ENCODE results near the gene BCAS3. TPM values are rescaled to one million over a fixed set of nuclear protein-coding genes. Genes with fewer than 3 reads are reported as not detected.
"Not testable (repeated sequence)": the region's sequence is repeated elsewhere in the genome, so short reads cannot be mapped to it uniquely, and the experiment has no call there.

BCAS3 gene
- total RNA-seq, 2 donors from 2014 or later: 28.0 to 37.7 TPM

GRCh38 chr17:61429274-61429673 is 751.6 kb downstream of the BCAS3 start:
- H3K27me3 Mint-ChIP-seq (ENCODE audit: insufficient read depth): peaks cover 19% of the 10 kb centered on the region

GRCh38 chr17:61429831-61430230 is 752.2 kb downstream of the BCAS3 start:
- H3K27me3 ChIP-seq (ENCODE audit: control insufficient read depth, insufficient read depth, low read length, poor library complexity, severe bottlenecking); H3K27ac ChIP-seq (ENCODE audit: low read depth, low read length); H3K36me3 ChIP-seq (ENCODE audit: control insufficient read depth, insufficient read depth, low read length); DNase-seq; H3K9me3 ChIP-seq (ENCODE audit: control insufficient read depth, low read length); H3K4me1 ChIP-seq (ENCODE audit: control insufficient read depth, insufficient read depth, low read length); H3K9ac ChIP-seq (ENCODE audit: extremely low read depth, low read length, poor library complexity, severe bottlenecking); H3K4me3 ChIP-seq (ENCODE audit: low read length); H3K9me3 Mint-ChIP-seq; H3K36me3 Mint-ChIP-seq (ENCODE audit: low read depth); H3K4me1 Mint-ChIP-seq; H3K4me3 Mint-ChIP-seq; H3K27ac Mint-ChIP-seq: not testable (repeated sequence)
- peaks cover 19% of the 10 kb centered on the region for H3K27me3 Mint-ChIP-seq (ENCODE audit: insufficient read depth)
- 93 to 96% methylated on average over 5 to 6 of the region's 6 CpGs for WGBS, 2 experiments (ENCODE audit: insufficient coverage in 1 of 2, insufficient read length in 1 of 2)

More at GRCh38 chr17:61429274-61429673, 751.6 kb downstream of the BCAS3 start:
- Histone ChIP-seq H3K4me3 (ENCODE audit: low read length) (no peak overlapping the region), H3K4me1 (ENCODE audit: control insufficient read depth, insufficient read depth, low read length) (no peaks in the 10 kb centered on the region), H3K27me3 (ENCODE audit: control insufficient read depth, insufficient read depth, low read length, poor library complexity, severe bottlenecking) (peaks cover 3% of the 10 kb centered on the region), H3K36me3 (ENCODE audit: control insufficient read depth, insufficient read depth, low read length) (no peaks in the 10 kb centered on the region), H3K27ac (ENCODE audit: low read depth, low read length) (no peak overlapping the region), H3K9me3 (ENCODE audit: control insufficient read depth, low read length) (no peaks in the 10 kb centered on the region), H3K9ac (ENCODE audit: extremely low read depth, low read length, poor library complexity, severe bottlenecking) (no peak overlapping the region)
- no peak overlapping the region for H3K4me3 Mint-ChIP-seq
- H3K27ac Mint-ChIP-seq: no peak overlapping the region
- no peaks in the 10 kb centered on the region for H3K9me3 Mint-ChIP-seq
- H3K4me1 Mint-ChIP-seq: no peaks in the 10 kb centered on the region
- 85 to 86% methylated on average over 1 of the region's 1 CpG for WGBS, 2 experiments (ENCODE audit: insufficient coverage in 1 of 2, insufficient read length in 1 of 2)
- no peaks in the 10 kb centered on the region for H3K36me3 Mint-ChIP-seq (ENCODE audit: low read depth)
- DNase-seq: no peak
- TF ChIP-seq CTCF (conservative IDR thresholded peaks at IDR 0.05): no peak

DNA sequence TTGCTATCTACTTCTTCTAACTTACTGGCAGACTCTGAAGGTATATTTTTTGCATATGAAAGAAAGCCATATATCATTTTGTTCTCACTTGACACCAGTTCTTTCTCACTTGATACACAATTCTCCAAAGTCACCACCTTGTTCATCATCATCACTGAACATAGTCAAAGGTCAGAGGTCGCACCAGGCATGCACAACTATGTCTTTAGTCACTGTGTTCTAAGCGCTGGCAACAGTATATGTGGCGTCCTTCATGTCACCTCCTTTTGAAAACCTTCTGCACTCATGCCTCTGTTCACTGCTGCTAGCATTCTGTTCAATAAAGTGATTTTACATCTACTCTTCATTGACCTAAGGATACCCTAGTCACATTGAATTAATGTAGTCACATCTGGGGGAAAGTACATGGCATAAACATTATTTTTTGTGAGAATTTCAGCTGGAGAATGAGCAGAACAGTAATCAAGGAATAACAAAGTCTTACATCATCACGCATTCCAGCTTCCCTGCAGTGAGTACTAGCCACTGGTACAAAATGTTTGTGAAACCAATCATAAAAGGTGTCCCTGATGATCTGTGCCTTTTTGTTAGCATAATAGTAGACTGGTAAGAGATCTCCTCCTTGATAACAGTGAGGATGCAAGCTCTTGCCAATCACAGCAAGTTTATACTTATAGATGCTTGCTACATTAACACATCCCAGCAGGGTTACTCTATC is 754.1 kb downstream of the BCAS3 start:
- no peaks in the 10 kb centered on the region for H3K27me3 ChIP-seq (ENCODE audit: control insufficient read depth, insufficient read depth, low read length, poor library complexity, severe bottlenecking)
- Mint-ChIP-seq H3K36me3 (ENCODE audit: low read depth) (no peaks in the 10 kb centered on the region), H3K9me3 (no peaks in the 10 kb centered on the region), H3K4me3 (no peak overlapping the region), H3K27ac (no peak overlapping the region), H3K4me1 (no peaks in the 10 kb centered on the region), H3K27me3 (ENCODE audit: insufficient read depth) (peaks cover 25% of the 10 kb centered on the region)
- no peaks in the 10 kb centered on the region for H3K4me1 ChIP-seq (ENCODE audit: control insufficient read depth, insufficient read depth, low read length)
- H3K9me3 ChIP-seq (ENCODE audit: control insufficient read depth, low read length): no peaks in the 10 kb centered on the region
- H3K9ac ChIP-seq (ENCODE audit: extremely low read depth, low read length, poor library complexity, severe bottlenecking): no peak overlapping the region
- H3K36me3 ChIP-seq (ENCODE audit: control insufficient read depth, insufficient read depth, low read length): no peaks in the 10 kb centered on the region
- no peak overlapping the region for H3K4me3 ChIP-seq (ENCODE audit: low read length)
- H3K27ac ChIP-seq (ENCODE audit: low read depth, low read length): no peak overlapping the region
- 87 to 88% methylated on average over 4 of the region's 4 CpGs for WGBS, 2 experiments (ENCODE audit: insufficient coverage in 1 of 2, insufficient read length in 1 of 2)
- peak; percentile 29 for DNase-seq
- TF ChIP-seq CTCF (conservative IDR thresholded peaks at IDR 0.05): no peak

DNA sequence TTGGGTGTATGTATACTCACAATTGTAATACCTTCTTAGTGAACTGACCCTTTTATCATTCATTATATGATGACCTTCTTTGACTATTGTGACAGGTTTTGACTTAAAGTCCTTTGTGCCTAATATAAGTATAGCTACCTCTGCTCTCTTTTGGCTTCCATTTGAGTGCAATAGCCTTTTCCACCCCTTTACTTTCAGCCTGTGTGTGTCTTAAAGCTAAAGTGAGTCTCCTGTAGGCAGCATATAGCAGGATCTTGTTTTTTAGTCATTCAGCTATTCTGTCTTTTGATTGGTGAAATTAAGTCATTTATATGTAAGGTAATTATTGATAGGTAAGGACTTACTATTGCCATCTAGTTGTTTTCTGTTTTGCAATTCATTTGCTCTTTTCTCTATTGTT is 758.6 kb downstream of the BCAS3 start:
- Histone ChIP-seq H3K9me3 (ENCODE audit: control insufficient read depth, low read length) (peaks cover 4% of the 10 kb centered on the region), H3K36me3 (ENCODE audit: control insufficient read depth, insufficient read depth, low read length) (no peaks in the 10 kb centered on the region), H3K4me1 (ENCODE audit: control insufficient read depth, insufficient read depth, low read length) (no peaks in the 10 kb centered on the region), H3K27ac (ENCODE audit: low read depth, low read length) (no peak overlapping the region), H3K9ac (ENCODE audit: extremely low read depth, low read length, poor library complexity, severe bottlenecking) (no peak overlapping the region), H3K27me3 (ENCODE audit: control insufficient read depth, insufficient read depth, low read length, poor library complexity, severe bottlenecking) (peaks cover 14% of the 10 kb centered on the region), H3K4me3 (ENCODE audit: low read length) (no peak overlapping the region)
- Mint-ChIP-seq H3K4me1 (no peaks in the 10 kb centered on the region), H3K9me3 (peaks cover 1% of the 10 kb centered on the region), H3K27me3 (ENCODE audit: insufficient read depth) (peaks cover 33% of the 10 kb centered on the region), H3K27ac (no peak overlapping the region), H3K36me3 (ENCODE audit: low read depth) (no peaks in the 10 kb centered on the region), H3K4me3 (no peak overlapping the region)
- no peak for DNase-seq
- TF ChIP-seq CTCF (conservative IDR thresholded peaks at IDR 0.05): no peak
